Measurements from ENCODE around the gene EID2.

Gene EID2

DNA sequence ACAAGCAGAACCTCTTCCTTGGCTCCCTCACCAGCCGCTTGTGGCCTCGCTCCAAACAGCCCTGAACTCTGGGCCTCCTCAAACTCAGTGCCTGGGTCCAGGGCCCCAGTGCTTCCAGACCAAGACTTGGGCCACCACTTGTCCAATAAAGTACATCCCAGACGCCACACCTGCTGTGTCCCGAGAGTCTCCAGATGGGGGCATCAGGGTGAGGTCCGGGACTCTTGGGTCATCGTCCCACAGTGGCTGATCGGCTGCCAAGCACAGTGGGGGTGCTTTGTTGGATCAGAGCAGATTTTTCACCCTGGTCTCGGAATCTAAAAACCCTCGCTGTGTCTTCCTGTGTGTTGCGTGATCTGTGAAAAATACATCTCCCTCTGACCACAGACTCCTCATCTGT, 50.2 kb downstream of the EID2 start:
- H3K4me3 ChIP-seq (ENCODE audit: low read depth, low read length), result no peak overlapping the region
- DNase-seq (ENCODE audit: low read depth, low spot score), result no peak
- TF ChIP-seq, protein P1, sequence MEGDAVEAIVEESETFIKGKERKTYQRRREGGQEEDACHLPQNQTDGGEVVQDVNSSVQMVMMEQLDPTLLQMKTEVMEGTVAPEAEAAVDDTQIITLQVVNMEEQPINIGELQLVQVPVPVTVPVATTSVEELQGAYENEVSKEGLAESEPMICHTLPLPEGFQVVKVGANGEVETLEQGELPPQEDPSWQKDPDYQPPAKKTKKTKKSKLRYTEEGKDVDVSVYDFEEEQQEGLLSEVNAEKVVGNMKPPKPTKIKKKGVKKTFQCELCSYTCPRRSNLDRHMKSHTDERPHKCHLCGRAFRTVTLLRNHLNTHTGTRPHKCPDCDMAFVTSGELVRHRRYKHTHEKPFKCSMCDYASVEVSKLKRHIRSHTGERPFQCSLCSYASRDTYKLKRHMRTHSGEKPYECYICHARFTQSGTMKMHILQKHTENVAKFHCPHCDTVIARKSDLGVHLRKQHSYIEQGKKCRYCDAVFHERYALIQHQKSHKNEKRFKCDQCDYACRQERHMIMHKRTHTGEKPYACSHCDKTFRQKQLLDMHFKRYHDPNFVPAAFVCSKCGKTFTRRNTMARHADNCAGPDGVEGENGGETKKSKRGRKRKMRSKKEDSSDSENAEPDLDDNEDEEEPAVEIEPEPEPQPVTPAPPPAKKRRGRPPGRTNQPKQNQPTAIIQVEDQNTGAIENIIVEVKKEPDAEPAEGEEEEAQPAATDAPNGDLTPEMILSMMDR (IDR thresholded peaks at IDR 0.05; ENCODE audit: insufficient read depth, low read length, missing control alignments), result no peak
- ChIA-PET POLR2A (interaction anchor here (1.0 kb wide), 1 partner anchor 9 kb away, joined by 6 read pairs; the partner anchor contains the start of gene TIMM50), CTCF (interaction anchor here (0.9 to 1.7 kb wide), 5 partner anchors 8 to 43 kb away, joined by 3 to 5 read pairs (median 3); partner anchors contain the start of genes DLL3 and EID2B)
